PC-3 (cell line): ENCODE results near the gene PLA2G2E.

Experiments used
- CTCF ChIP-seq: fragments of 300-600 bp; sonication (generic); conservative IDR thresholded peaks from 2 replicates; pipeline ENCODE4 v1.5.1; 2017; ENCODE audit warnings: antibody characterized with exemption, low read depth, mild to moderate bottlenecking, low read length
- EZH2 ChIP-seq: fragments of 300-600 bp; sonication (generic); IDR thresholded peaks from one replicate; pipeline ENCODE4 v1.6.1; 2017; ENCODE audit warnings: antibody characterized with exemption, mild to moderate bottlenecking, low read length; ENCODE audit not compliant: unreplicated experiment
- EZH2phosphoT487 ChIP-seq: fragments of 300-600 bp; sonication (generic); IDR thresholded peaks from 2 replicates; pipeline ENCODE4 v1.6.1; 2018; ENCODE audit warnings: mild to moderate bottlenecking, antibody characterized with exemption, low read length, borderline replicate concordance

GRCh38 chr1:19940486-19941205 is 17.2 kb upstream of the PLA2G2E start:
- no peak for TF ChIP-seq CTCF
- TF ChIP-seq EZH2, result no peak
- TF ChIP-seq EZH2phosphoT487, result no peak
